HepG2 (cell line): ENCODE results near the gene DPM1. TPM values are rescaled to one million over a fixed set of nuclear protein-coding genes. Genes with fewer than 3 reads are reported as not detected.

Experiments
- FOXP1 ChIP-seq, 2 experiments: fragments of 450-650 bp in 1 of 2; IDR thresholded peaks; 2 replicates each; pipeline ENCODE4 v1.6.1; 2017 to 2018; ENCODE audit warnings: antibody characterized with exemption in 1 of 2
- HHEX ChIP-seq: IDR thresholded peaks from 2 replicates; pipeline ENCODE4 v1.6.1; 2016; ENCODE audit warnings: control low read depth
- HNRNPH1 ChIP-seq: fragments of 200-400 bp; formaldehyde crosslinking; optimal IDR thresholded peaks from 2 replicates; pipeline ENCODE3; 2017; ENCODE audit warnings: mild to moderate bottlenecking, low read depth, low read length
- IRF9 ChIP-seq: sonication (generic); formaldehyde crosslinking; IDR thresholded peaks from 2 replicates; pipeline ENCODE4 v1.8.0; 2022; ENCODE audit warnings: missing genetic modification reagents, mild to moderate bottlenecking, borderline replicate concordance
- KAT8 ChIP-seq: IDR thresholded peaks from 2 replicates; pipeline ENCODE4 v1.6.1; 2016; ENCODE audit warnings: missing genetic modification reagents, missing compliant biosample characterization
- PAWR ChIP-seq: sonication (generic); formaldehyde crosslinking; IDR thresholded peaks from 2 replicates; pipeline ENCODE4 v1.4.0; 2020; ENCODE audit warnings: missing genetic modification reagents, mild to moderate bottlenecking, borderline replicate concordance
- POLR2G ChIP-seq: fragments of 200-400 bp; formaldehyde crosslinking; IDR thresholded peaks from 2 replicates; pipeline ENCODE4 v1.6.1; 2018; ENCODE audit warnings: mild to moderate bottlenecking, low read depth, low read length, moderate library complexity
- RNF2 ChIP-seq: fragments of 450-650 bp; conservative IDR thresholded peaks from 2 replicates; pipeline ENCODE4 v1.6.1; 2016; ENCODE audit warnings: low read depth
- RORA ChIP-seq: sonication (generic); formaldehyde crosslinking; IDR thresholded peaks from 2 replicates; pipeline ENCODE4 v1.5.0; 2020; ENCODE audit warnings: mild to moderate bottlenecking, missing genetic modification reagents, moderate library complexity
- ZFP37 ChIP-seq: sonication (generic); formaldehyde crosslinking; IDR thresholded peaks from 2 replicates; pipeline ENCODE4 v1.4.0; 2020; ENCODE audit warnings: missing genetic modification reagents, borderline replicate concordance
- ZMAT3 ChIP-seq: sonication (generic); formaldehyde crosslinking; conservative IDR thresholded peaks from 2 replicates; pipeline ENCODE4 v1.7.0; 2021; ENCODE audit warnings: missing genetic modification reagents
- ZNF331 ChIP-seq: sonication (generic); formaldehyde crosslinking; IDR thresholded peaks from 2 replicates; pipeline ENCODE4 v1.4.0; 2020; ENCODE audit warnings: missing genetic modification reagents
- ZNF335 ChIP-seq: sonication (generic); formaldehyde crosslinking; IDR thresholded peaks from 2 replicates; pipeline ENCODE4 v1.4.0; 2020; ENCODE audit warnings: missing genetic modification reagents
- ZNF501 ChIP-seq: sonication (generic); formaldehyde crosslinking; IDR thresholded peaks from 2 replicates; pipeline ENCODE4 v1.5.1; 2020; ENCODE audit warnings: mild to moderate bottlenecking, moderate library complexity, missing genetic modification reagents
- ZNF704 ChIP-seq: sonication (generic); formaldehyde crosslinking; IDR thresholded peaks from 2 replicates; pipeline ENCODE4 v1.8.1; 2023; ENCODE audit warnings: mild to moderate bottlenecking, inconsistent platforms, moderate library complexity, missing genetic modification reagents, borderline replicate concordance
- ZNF724P ChIP-seq: sonication (generic); formaldehyde crosslinking; IDR thresholded peaks from 2 replicates; pipeline ENCODE4 v1.8.0; 2022; ENCODE audit warnings: missing genetic modification reagents, borderline replicate concordance
- ZNF737 ChIP-seq: sonication (generic); formaldehyde crosslinking; IDR thresholded peaks from 2 replicates; pipeline ENCODE4 v1.5.0; 2020; ENCODE audit warnings: missing genetic modification reagents, mild to moderate bottlenecking, borderline replicate concordance
- ZNF761 ChIP-seq: sonication (generic); formaldehyde crosslinking; conservative IDR thresholded peaks from 2 replicates; pipeline ENCODE4 v1.4.0; 2020; ENCODE audit warnings: mild to moderate bottlenecking, missing genetic modification reagents
- ZNF772 ChIP-seq: sonication (generic); formaldehyde crosslinking; IDR thresholded peaks from 2 replicates; pipeline ENCODE4 v1.5.0; 2020; ENCODE audit warnings: mild to moderate bottlenecking, missing genetic modification reagents
- ZNF776 ChIP-seq: sonication (generic); formaldehyde crosslinking; IDR thresholded peaks from 2 replicates; pipeline ENCODE4 v1.4.0; 2020; ENCODE audit warnings: mild to moderate bottlenecking, missing genetic modification reagents
- ZNF83 ChIP-seq: sonication (generic); formaldehyde crosslinking; IDR thresholded peaks from 2 replicates; pipeline ENCODE4 v1.4.0; 2020; ENCODE audit warnings: missing genetic modification reagents, mild to moderate bottlenecking, borderline replicate concordance
- polyA plus RNA-seq, 8 experiments: library from polyadenylated mRNA; depleted of rRNA in 3 of 8; stranded (reverse) in 7 of 8; unstranded in 1 of 8; fragments of >200 nt; fragmentation: Illumina TruSeq in 4 of 8; extraction: Trizol in 4 of 8; gene quantifications; 2 replicates each; pipeline versions ENCODE4 v1.2.1 to v1.2.3, GENCODE V29; 2011 to 2016; ENCODE audit warnings: low read depth in 4 of 8, missing spikeins in 1 of 8, mixed read lengths in 1 of 8; ENCODE audit not compliant: insufficient read depth in 1 of 8
- total RNA-seq, 5 experiments: library from RNA; depleted of rRNA; stranded (reverse); fragments of >200 nt; fragmentation: Illumina TruSeq; extraction: Trizol; gene quantifications; 2 replicates each; pipeline ENCODE4 v1.2.3, GENCODE V29; 2016; ENCODE audit warnings: low read depth in 1 of 5
- TF ChIP-seq, protein P1 (sequence below): IDR thresholded peaks from 2 replicates; pipeline ENCODE4 v1.6.1; 2016; ENCODE audit warnings: missing compliant biosample characterization, missing genetic modification reagents, borderline replicate concordance
- TF ChIP-seq, protein P2 (sequence below): sonication (generic); formaldehyde crosslinking; IDR thresholded peaks from 2 replicates; pipeline ENCODE4 v1.4.0; 2020; ENCODE audit warnings: missing genetic modification reagents, borderline replicate concordance

Gene DPM1
- total and polyA plus RNA-seq, 2 of the 13 experiments (the other 11 are each of a cell fraction or from before 2014, with no cell fraction given), result 83.2 to 161 TPM

GRCh38 chr20:50931306-50932015 is 26.9 kb downstream of the DPM1 start, which contains the start of gene ADNP (continued):
- TF ChIP-seq KAT8 (CRISPR knock-in tag) (peak; percentile 72), ZNF772 (CRISPR knock-in tag) (peak; percentile 67; the same call in 1 of the 2 replicates), ZNF83 (CRISPR knock-in tag) (no peak), ZNF704 (CRISPR knock-in tag) (0 out of 2 replicates have a peak, but pooled peaks have one; percentile 14), FOXP1 (IDR thresholded peaks at IDR 0.05) (no peak), FOXP1 (CRISPR knock-in tag; IDR thresholded peaks at IDR 0.05) (no peak), HNRNPH1 (peak; percentile 79), PAWR (no peak), ZMAT3 (CRISPR knock-in tag) (no peak), RORA (CRISPR knock-in tag) (no peak), HHEX (no peak), ZNF761 (peak; percentile 80; the same call in 1 of the 2 replicates), ZNF724P (no peak), IRF9 (CRISPR knock-in tag) (peak; percentile 21; the same call in 1 of the 2 replicates), ZNF737 (no peak), ZNF331 (CRISPR knock-in tag) (peak; percentile 12; the same call in 1 of the 2 replicates), POLR2G (peak; percentile 93), ZFP37 (no peak), ZNF335 (CRISPR knock-in tag) (0 out of 2 replicates have a peak, but pooled peaks have one; percentile 32), RNF2 (no peak), ZNF776 (CRISPR knock-in tag) (no peak), ZNF501 (CRISPR knock-in tag) (0 out of 2 replicates have a peak, but pooled peaks have one; percentile 57)
- TF ChIP-seq, protein P1, sequence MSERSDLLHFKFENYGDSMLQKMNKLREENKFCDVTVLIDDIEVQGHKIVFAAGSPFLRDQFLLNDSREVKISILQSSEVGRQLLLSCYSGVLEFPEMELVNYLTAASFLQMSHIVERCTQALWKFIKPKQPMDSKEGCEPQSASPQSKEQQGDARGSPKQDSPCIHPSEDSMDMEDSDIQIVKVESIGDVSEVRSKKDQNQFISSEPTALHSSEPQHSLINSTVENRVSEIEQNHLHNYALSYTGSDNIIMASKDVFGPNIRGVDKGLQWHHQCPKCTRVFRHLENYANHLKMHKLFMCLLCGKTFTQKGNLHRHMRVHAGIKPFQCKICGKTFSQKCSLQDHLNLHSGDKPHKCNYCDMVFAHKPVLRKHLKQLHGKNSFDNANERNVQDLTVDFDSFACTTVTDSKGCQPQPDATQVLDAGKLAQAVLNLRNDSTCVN (CRISPR knock-in tag), result no peak
- TF ChIP-seq, protein P2, sequence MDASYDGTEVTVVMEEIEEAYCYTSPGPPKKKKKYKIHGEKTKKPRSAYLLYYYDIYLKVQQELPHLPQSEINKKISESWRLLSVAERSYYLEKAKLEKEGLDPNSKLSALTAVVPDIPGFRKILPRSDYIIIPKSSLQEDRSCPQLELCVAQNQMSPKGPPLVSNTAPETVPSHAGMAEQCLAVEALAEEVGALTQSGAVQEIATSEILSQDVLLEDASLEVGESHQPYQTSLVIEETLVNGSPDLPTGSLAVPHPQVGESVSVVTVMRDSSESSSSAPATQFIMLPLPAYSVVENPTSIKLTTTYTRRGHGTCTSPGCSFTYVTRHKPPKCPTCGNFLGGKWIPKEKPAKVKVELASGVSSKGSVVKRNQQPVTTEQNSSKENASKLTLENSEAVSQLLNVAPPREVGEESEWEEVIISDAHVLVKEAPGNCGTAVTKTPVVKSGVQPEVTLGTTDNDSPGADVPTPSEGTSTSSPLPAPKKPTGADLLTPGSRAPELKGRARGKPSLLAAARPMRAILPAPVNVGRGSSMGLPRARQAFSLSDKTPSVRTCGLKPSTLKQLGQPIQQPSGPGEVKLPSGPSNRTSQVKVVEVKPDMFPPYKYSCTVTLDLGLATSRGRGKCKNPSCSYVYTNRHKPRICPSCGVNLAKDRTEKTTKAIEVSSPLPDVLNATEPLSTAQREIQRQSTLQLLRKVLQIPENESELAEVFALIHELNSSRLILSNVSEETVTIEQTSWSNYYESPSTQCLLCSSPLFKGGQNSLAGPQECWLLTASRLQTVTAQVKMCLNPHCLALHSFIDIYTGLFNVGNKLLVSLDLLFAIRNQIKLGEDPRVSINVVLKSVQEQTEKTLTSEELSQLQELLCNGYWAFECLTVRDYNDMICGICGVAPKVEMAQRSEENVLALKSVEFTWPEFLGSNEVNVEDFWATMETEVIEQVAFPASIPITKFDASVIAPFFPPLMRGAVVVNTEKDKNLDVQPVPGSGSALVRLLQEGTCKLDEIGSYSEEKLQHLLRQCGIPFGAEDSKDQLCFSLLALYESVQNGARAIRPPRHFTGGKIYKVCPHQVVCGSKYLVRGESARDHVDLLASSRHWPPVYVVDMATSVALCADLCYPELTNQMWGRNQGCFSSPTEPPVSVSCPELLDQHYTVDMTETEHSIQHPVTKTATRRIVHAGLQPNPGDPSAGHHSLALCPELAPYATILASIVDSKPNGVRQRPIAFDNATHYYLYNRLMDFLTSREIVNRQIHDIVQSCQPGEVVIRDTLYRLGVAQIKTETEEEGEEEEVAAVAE (CRISPR knock-in tag), result no peak
